Measurements from ENCODE around the gene CROCC2.

DNA sequence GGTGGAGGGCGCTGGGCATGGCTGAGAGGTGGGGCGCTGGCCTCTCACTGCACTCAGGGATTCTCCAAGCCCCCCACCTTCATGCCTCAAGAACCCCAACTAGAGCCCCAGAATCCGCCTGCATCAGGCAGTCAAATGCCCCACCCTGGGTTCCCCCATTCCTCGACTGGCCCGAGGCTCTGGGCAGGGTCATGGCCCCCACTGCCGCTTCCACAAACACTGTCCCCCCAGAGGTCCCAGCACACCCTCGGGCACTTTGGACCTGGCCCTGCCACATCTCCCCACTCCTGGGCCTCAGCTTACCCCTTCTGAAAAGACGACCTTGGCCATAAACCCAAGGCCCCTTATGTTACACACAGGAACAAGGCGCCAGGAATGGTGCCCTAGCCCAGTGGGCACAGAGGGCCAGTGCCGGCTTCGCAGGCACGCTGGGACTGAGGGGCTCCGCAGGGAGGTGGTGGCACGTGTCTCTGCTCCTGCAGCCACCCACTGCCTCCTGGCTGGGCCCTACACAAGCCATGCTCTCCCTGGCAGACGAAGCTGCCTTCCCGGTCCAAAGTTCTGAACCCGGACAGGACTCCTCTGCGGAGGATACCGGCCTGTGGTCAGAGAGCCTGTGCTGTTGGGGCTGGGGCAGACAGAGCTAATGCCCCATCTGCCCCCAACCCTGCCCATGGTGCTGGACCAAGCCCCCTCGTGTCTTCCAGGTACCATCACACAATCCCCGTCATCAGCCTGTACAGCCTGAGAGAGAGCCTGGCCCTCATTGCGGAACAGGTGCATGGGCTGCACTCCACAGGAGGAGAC lies 30.7 kb upstream of the CROCC2 start:
- TF ChIP-seq, protein P1, sequence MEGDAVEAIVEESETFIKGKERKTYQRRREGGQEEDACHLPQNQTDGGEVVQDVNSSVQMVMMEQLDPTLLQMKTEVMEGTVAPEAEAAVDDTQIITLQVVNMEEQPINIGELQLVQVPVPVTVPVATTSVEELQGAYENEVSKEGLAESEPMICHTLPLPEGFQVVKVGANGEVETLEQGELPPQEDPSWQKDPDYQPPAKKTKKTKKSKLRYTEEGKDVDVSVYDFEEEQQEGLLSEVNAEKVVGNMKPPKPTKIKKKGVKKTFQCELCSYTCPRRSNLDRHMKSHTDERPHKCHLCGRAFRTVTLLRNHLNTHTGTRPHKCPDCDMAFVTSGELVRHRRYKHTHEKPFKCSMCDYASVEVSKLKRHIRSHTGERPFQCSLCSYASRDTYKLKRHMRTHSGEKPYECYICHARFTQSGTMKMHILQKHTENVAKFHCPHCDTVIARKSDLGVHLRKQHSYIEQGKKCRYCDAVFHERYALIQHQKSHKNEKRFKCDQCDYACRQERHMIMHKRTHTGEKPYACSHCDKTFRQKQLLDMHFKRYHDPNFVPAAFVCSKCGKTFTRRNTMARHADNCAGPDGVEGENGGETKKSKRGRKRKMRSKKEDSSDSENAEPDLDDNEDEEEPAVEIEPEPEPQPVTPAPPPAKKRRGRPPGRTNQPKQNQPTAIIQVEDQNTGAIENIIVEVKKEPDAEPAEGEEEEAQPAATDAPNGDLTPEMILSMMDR (IDR thresholded peaks at IDR 0.05), result no peak
- TF ChIP-seq POLR2A (IDR thresholded peaks at IDR 0.05), result no peak
